GM18505 (cell line): ENCODE data around the gene COASY.

Experiments
- ATAC-seq: cut with Tn5 transposase; IDR thresholded peaks from one replicate; pipeline ENCODE4 v1.9.1; 2021; ENCODE audit not compliant: unreplicated experiment
- POLR2A ChIP-seq: IDR thresholded peaks from 4 replicates; pipeline ENCODE4 v1.6.1; 2011; ENCODE audit warnings: borderline replicate concordance; ENCODE audit not compliant: insufficient read depth, insufficient read length; ENCODE audit errors: extremely low read depth

The COASY gene

GRCh38 chr17:42561897-42562387, at the start of gene COASY:
Gene COASY (plus strand): TSS chr17:42562148. CDS start chr17:42562623, 475 bp downstream.
- peak; percentile 43 for ATAC-seq
- peak; percentile 81 for TF ChIP-seq POLR2A

GRCh38 chr17:42512246-42512645, 49.7 kb upstream of the COASY start:
- no peak for TF ChIP-seq POLR2A
- ATAC-seq: no peak

GRCh38 chr17:42512733-42513251, 49.2 kb upstream of the COASY start:
- no peak for ATAC-seq
- TF ChIP-seq POLR2A: no peak

- no peak for TF ChIP-seq POLR2A
Observed at GRCh38 chr17:42513686-42514085, 48.3 kb upstream of the COASY start.

GRCh38 chr17:42514279-42514678, 47.7 kb upstream of the COASY start:
- TF ChIP-seq POLR2A: no peak
- ATAC-seq: no peak

More at GRCh38 chr17:42513686-42514085, 48.3 kb upstream of the COASY start:
- no peak for ATAC-seq

- TF ChIP-seq POLR2A: no peak
- no peak for ATAC-seq
Observed at GRCh38 chr17:42514867-42515266, 47.1 kb upstream of the COASY start.

GRCh38 chr17:42517516-42517915, 44.4 kb upstream of the COASY start:
- no peak for ATAC-seq
- TF ChIP-seq POLR2A: no peak

GRCh38 chr17:42518046-42518754, 43.7 kb upstream of the COASY start:
- TF ChIP-seq POLR2A: no peak
- no peak for ATAC-seq

- TF ChIP-seq POLR2A: no peak
- no peak for ATAC-seq
Observed at GRCh38 chr17:42518755-42519545, 43.0 kb upstream of the COASY start.

- no peak for TF ChIP-seq POLR2A
- ATAC-seq: no peak
Observed at GRCh38 chr17:42519546-42520491, 42.1 kb upstream of the COASY start.

GRCh38 chr17:42520540-42520951, 41.4 kb upstream of the COASY start:
- no peak for TF ChIP-seq POLR2A
- no peak for ATAC-seq

- no peak for ATAC-seq
- no peak for TF ChIP-seq POLR2A
Observed at GRCh38 chr17:42521036-42521435, 40.9 kb upstream of the COASY start.
